Measurements from ENCODE around the gene NACA2.
"Not testable (repeated sequence)": the region's sequence is repeated elsewhere in the genome, so short reads cannot be mapped to it uniquely, and the experiment has no call there.

The NACA2 gene

DNA sequence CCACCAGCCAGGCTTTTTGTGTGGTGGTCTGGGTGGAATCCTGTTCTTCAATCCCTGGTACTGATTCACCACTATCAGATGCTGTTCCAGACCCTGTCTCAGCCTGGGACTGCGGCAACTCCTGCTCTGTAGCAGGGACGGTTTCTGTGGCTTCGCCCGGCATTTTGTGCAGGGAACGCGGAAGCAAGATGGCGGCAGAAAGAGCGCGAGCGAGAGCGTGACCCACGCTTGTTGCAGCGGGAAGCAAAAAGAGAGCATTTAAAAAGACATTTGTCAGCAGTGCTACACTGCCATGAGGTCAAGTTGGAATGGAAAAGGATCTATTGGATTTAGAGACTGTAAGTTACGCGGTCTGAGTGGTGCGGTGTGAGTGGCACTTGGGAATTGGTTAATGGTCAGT lies at the start of gene NACA2:
Gene NACA2, minus strand, starts transcription at position 202 of the 400 bp plus-strand sequence. Its CDS starts 39 bp downstream, at position 163.
- Histone ChIP-seq H3K9me3 (ENCODE audit: control insufficient read depth, low read depth, low read length) (no peaks in the 10 kb centered on the region), H3K9ac (ENCODE audit: low read length) (no peak within 1 kb of the TSS), H3K4me3 (ENCODE audit: low read length) (no peak within 1 kb of the TSS), H3K4me1 (ENCODE audit: control insufficient read depth, low read depth, low read length) (no peaks in the 10 kb centered on the region), H3K27ac (ENCODE audit: low read length) (no peak within 1 kb of the TSS), H3K27me3 (ENCODE audit: control insufficient read depth, insufficient read depth, low read length) (no peaks in the 10 kb centered on the region), H3K36me3 (ENCODE audit: control insufficient read depth, low read depth, low read length) (no peaks in the 10 kb centered on the region)

DNA sequence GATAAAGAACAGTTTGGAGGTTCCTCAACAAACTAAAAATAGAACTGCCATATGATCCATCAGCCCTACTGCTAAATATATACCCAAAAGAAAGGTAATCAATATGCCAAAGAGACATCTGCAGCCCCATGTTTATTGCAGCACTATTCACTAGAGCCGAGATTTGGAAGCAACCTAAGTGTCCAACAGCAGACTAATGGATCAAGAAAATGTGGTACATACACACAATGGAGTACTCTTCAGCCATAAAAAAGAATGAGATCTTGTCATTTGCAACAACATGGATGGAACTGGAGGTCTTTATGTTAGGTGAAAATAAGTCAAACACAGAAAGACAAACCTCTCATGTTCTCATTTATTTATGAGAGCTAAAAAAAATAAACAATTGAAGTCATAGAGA lies 48.8 kb upstream of the NACA2 start:
- no peaks in the 10 kb centered on the region for H3K27me3 ChIP-seq (ENCODE audit: control insufficient read depth, insufficient read depth, low read length)
- H3K9ac ChIP-seq (ENCODE audit: low read length): no peak overlapping the region
- H3K36me3 ChIP-seq (ENCODE audit: control insufficient read depth, low read depth, low read length): no peaks in the 10 kb centered on the region
- no peaks in the 10 kb centered on the region for H3K9me3 ChIP-seq (ENCODE audit: control insufficient read depth, low read depth, low read length)
- H3K4me3 ChIP-seq (ENCODE audit: low read length): no peak overlapping the region
- H3K4me1 ChIP-seq (ENCODE audit: control insufficient read depth, low read depth, low read length): no peaks in the 10 kb centered on the region
- H3K27ac ChIP-seq (ENCODE audit: low read length): no peak overlapping the region

DNA sequence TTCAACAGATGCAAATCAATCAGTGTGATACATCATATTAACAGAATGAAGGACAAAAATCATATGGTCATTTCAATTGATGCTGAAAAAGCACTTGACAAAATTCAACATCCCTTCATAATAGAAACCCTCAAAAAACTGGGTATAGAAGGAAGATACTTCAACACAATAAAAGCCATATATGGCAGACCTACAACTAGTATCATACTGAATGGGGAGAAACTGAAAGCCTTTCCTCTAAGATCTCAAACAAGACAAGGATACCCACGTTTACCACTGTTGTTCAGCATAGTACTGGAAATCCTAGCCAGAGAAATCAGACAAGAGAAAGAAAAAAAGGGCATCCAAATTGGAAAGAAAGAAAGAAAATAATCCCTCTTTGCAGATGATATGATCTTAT lies 47.1 kb upstream of the NACA2 start:
- H3K4me3 ChIP-seq (ENCODE audit: low read length): no peak overlapping the region

DNA sequence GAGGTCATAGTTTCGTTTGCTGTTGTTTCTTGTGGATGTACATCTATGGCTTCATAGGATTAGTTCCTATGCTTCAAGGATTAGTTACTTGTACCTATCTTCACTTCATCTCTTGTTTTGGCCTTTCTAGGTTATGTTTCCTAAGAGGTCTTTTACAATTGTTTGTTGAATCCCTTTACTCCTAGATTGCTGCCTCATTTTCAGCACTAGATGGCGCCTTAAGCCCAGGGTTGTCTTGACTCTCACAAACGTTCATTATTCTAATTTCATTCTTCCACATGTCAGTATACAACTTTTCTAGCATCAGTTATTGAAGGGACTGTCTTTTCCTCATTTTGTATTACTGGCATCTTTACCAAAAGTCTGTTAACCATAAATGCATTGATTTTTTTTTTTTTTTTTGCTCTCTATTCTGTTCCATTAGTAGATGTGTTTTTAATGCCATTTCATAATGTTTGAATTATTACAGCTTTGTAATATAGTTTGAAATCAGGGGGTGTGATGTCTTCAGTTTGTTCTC lies 45.0 kb upstream of the NACA2 start:
- H3K9ac ChIP-seq (ENCODE audit: low read length): no peak overlapping the region
- H3K4me3 ChIP-seq (ENCODE audit: low read length): no peak overlapping the region
- no peak overlapping the region for H3K27ac ChIP-seq (ENCODE audit: low read length)
- no peaks in the 10 kb centered on the region for H3K4me1 ChIP-seq (ENCODE audit: control insufficient read depth, low read depth, low read length)
- H3K36me3 ChIP-seq (ENCODE audit: control insufficient read depth, low read depth, low read length): no peaks in the 10 kb centered on the region
- H3K9me3 ChIP-seq (ENCODE audit: control insufficient read depth, low read depth, low read length): no peaks in the 10 kb centered on the region
- no peaks in the 10 kb centered on the region for H3K27me3 ChIP-seq (ENCODE audit: control insufficient read depth, insufficient read depth, low read length)

More for the DNA sequence above, 47.1 kb upstream of the NACA2 start:
- Histone ChIP-seq H3K9ac (ENCODE audit: low read length) (no peak overlapping the region), H3K4me1 (ENCODE audit: control insufficient read depth, low read depth, low read length) (no peaks in the 10 kb centered on the region), H3K9me3 (ENCODE audit: control insufficient read depth, low read depth, low read length) (no peaks in the 10 kb centered on the region), H3K27ac (ENCODE audit: low read length) (no peak overlapping the region), H3K27me3 (ENCODE audit: control insufficient read depth, insufficient read depth, low read length) (no peaks in the 10 kb centered on the region), H3K36me3 (ENCODE audit: control insufficient read depth, low read depth, low read length) (no peaks in the 10 kb centered on the region)

DNA sequence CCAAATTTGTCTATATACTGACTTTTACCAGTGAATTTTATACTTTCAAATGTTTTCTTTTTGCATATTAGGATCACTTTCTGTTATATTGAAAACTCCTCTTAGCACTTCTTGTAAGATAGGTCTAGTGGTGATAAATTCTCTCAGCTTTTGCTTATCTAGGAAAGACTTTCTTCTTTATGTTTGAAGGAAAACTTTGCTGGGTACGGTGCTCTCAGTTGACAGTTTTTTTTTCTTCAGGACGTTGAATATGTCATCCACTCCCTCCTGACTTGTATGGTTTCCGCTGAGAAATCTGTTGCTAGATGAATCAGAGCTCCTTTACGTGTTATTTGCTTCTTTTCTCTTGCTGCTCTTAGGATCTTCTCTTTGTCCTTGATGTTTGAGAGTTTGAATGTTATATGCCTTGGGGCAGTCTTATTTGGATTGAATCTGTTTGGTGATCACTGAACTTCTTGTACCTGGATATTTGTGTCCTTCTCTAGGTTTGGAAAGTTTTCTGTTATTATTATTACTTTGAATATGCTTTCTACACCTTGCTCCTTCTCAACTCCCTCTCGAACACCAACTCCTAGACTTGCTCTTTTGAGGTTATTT lies 44.0 kb upstream of the NACA2 start:
- no peaks in the 10 kb centered on the region for H3K9me3 ChIP-seq (ENCODE audit: control insufficient read depth, low read depth, low read length)
- H3K4me1 ChIP-seq (ENCODE audit: control insufficient read depth, low read depth, low read length): no peaks in the 10 kb centered on the region
- H3K36me3 ChIP-seq (ENCODE audit: control insufficient read depth, low read depth, low read length): no peaks in the 10 kb centered on the region
- no peak overlapping the region for H3K4me3 ChIP-seq (ENCODE audit: low read length)
- no peaks in the 10 kb centered on the region for H3K27me3 ChIP-seq (ENCODE audit: control insufficient read depth, insufficient read depth, low read length)
- no peak overlapping the region for H3K27ac ChIP-seq (ENCODE audit: low read length)
- no peak overlapping the region for H3K9ac ChIP-seq (ENCODE audit: low read length)

DNA sequence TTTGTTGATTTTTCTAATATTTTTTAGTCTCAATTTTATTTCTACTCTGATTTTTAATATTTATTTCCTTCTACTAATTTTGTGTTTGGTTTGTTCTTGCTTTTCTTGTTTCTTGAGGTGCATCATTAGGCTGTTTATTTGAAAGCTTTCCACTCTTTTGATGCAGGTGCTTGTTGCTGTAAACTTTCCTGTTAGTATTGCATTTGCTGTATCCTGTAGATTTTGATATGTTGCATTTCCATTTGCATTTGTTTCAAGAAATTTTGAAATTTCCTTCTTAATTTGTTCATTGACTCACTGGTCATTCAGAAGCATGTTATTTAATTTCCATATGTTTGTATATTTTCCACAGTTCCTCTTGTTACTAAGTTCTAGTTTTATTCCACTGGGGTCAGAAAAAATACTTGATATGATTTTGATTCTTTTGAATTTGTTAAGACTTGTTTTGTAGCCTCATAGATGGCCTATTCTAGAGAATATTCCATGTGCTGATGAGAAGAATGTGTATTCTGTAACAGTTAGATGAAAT lies 43.1 kb upstream of the NACA2 start:
- Histone ChIP-seq H3K27ac (ENCODE audit: low read length) (no peak overlapping the region), H3K4me3 (ENCODE audit: low read length) (no peak overlapping the region), H3K4me1 (ENCODE audit: control insufficient read depth, low read depth, low read length) (no peaks in the 10 kb centered on the region), H3K9me3 (ENCODE audit: control insufficient read depth, low read depth, low read length) (no peaks in the 10 kb centered on the region), H3K27me3 (ENCODE audit: control insufficient read depth, insufficient read depth, low read length) (no peaks in the 10 kb centered on the region), H3K36me3 (ENCODE audit: control insufficient read depth, low read depth, low read length) (no peaks in the 10 kb centered on the region), H3K9ac (ENCODE audit: low read length) (no peak overlapping the region)

DNA sequence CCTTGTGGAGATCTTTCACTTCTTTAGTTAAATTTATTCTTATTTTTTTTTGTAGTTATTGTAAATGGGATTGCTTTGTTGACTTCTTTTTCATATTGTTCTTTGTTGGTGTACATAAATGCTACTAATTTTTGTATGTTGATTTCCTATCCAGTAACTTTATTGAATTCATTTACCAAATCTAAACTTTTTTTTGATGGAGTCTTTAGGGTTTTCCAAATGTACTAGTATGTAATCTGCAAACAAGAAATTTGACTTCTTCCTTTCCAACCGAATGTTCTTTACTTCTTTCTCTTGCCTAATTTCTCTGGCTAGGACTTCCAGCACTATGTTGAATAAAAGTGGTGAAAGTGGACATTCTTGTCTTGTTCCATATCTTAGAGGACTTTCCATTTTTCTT lies 41.8 kb upstream of the NACA2 start:
- Histone ChIP-seq H3K36me3 (ENCODE audit: control insufficient read depth, low read depth, low read length) (no peaks in the 10 kb centered on the region), H3K4me3 (ENCODE audit: low read length) (no peak overlapping the region), H3K9me3 (ENCODE audit: control insufficient read depth, low read depth, low read length) (no peaks in the 10 kb centered on the region), H3K4me1 (ENCODE audit: control insufficient read depth, low read depth, low read length) (peaks cover under 1% of the 10 kb centered on the region), H3K27me3 (ENCODE audit: control insufficient read depth, insufficient read depth, low read length) (no peaks in the 10 kb centered on the region), H3K9ac (ENCODE audit: low read length) (no peak overlapping the region), H3K27ac (ENCODE audit: low read length) (no peak overlapping the region)

DNA sequence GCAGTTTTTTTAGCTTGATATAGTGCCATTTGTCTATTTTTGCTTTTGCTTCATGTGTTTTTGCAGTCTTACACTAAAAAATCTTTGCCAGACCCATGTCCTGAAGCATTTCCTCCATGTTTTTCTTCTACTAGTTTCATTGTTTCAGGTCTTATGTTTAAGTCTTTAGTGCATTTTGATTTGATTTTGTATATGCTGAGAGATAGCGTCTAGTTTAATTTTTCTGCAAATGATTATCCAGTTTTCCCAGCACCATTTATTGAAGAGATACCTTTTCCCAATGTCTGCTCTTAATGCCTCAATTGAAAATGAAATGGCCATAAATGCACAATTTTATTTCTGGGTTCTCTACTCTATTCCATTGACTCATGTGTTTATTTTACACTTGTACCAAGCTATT lies 40.8 kb upstream of the NACA2 start:
- no peaks in the 10 kb centered on the region for H3K36me3 ChIP-seq (ENCODE audit: control insufficient read depth, low read depth, low read length)
- peaks cover 5% of the 10 kb centered on the region for H3K4me1 ChIP-seq (ENCODE audit: control insufficient read depth, low read depth, low read length)
- H3K9ac ChIP-seq (ENCODE audit: low read length): no peak overlapping the region
- H3K9me3 ChIP-seq (ENCODE audit: control insufficient read depth, low read depth, low read length): no peaks in the 10 kb centered on the region
- no peak overlapping the region for H3K27ac ChIP-seq (ENCODE audit: low read length)
- no peaks in the 10 kb centered on the region for H3K27me3 ChIP-seq (ENCODE audit: control insufficient read depth, insufficient read depth, low read length)
- no peak overlapping the region for H3K4me3 ChIP-seq (ENCODE audit: low read length)

DNA sequence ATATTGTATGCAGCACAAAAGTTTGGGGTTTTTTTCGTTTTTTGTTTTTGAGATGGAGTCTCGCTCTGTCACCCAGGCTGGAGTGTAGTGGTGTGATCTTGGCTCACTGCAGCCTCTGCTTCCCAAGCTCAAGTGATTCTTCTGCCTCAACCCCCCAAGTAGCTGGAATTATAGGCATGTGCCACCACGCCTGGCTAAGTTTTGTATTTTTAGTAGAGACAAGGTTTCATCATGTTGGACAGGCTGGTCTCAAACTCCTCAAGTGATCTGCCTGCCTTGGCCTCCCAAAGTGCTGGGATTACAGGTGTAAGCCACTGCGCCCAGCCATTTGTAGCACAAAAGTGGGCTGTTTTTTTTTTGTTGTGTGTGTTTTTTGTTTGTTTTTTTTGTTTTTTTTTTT lies 37.1 kb upstream of the NACA2 start:
- not testable (repeated sequence) for H3K27ac ChIP-seq (ENCODE audit: low read length); H3K4me3 ChIP-seq (ENCODE audit: low read length); H3K9ac ChIP-seq (ENCODE audit: low read length); H3K4me1 ChIP-seq (ENCODE audit: control insufficient read depth, low read depth, low read length); H3K27me3 ChIP-seq (ENCODE audit: control insufficient read depth, insufficient read depth, low read length); H3K36me3 ChIP-seq (ENCODE audit: control insufficient read depth, low read depth, low read length); H3K9me3 ChIP-seq (ENCODE audit: control insufficient read depth, low read depth, low read length)

DNA sequence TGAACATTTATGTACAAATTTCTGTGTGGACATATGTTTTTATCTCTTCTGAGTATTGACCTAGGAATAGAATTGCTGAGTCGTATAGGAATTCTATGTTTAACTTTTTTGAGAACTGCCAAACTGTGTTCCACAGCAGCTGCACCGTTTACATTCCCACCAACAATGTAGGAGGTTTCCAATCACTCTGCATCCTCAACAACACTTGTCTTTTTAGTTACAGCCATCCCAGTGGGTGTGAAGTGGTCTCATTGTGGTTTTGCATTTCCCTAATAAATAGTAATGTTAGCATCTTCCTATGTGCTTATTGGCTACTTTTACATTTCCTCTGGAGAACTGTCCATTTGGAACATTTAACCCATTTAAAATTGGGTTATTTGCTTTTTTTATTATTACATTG lies 36.6 kb upstream of the NACA2 start:
- Histone ChIP-seq H3K36me3 (ENCODE audit: control insufficient read depth, low read depth, low read length) (no peaks in the 10 kb centered on the region), H3K4me1 (ENCODE audit: control insufficient read depth, low read depth, low read length) (peaks cover 5% of the 10 kb centered on the region), H3K27ac (ENCODE audit: low read length) (no peak overlapping the region), H3K4me3 (ENCODE audit: low read length) (no peak overlapping the region), H3K9me3 (ENCODE audit: control insufficient read depth, low read depth, low read length) (no peaks in the 10 kb centered on the region), H3K9ac (ENCODE audit: low read length) (no peak overlapping the region), H3K27me3 (ENCODE audit: control insufficient read depth, insufficient read depth, low read length) (no peaks in the 10 kb centered on the region)

DNA sequence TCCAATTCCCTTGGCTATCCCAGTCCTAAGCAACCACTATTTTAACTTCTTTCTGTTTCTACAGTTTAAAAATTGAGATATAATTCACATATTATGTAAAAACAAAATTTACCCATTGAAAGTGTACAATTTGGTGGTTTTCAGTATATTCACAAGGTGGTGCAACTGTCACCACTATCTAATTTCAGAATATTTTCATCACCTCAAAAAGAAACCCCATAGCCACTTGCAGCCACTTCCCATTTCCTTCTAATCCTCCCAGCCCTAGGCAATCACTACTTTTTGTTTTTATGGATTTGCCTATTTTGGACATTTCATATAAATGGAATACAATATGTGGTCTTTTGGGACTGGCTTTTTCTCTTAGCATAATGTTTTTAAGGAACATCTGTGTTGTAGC lies 36.1 kb upstream of the NACA2 start:
- Histone ChIP-seq H3K4me3 (ENCODE audit: low read length) (no peak overlapping the region), H3K36me3 (ENCODE audit: control insufficient read depth, low read depth, low read length) (no peaks in the 10 kb centered on the region), H3K9ac (ENCODE audit: low read length) (no peak overlapping the region), H3K27me3 (ENCODE audit: control insufficient read depth, insufficient read depth, low read length) (no peaks in the 10 kb centered on the region), H3K27ac (ENCODE audit: low read length) (no peak overlapping the region), H3K4me1 (ENCODE audit: control insufficient read depth, low read depth, low read length) (peaks cover 5% of the 10 kb centered on the region), H3K9me3 (ENCODE audit: control insufficient read depth, low read depth, low read length) (no peaks in the 10 kb centered on the region)

DNA sequence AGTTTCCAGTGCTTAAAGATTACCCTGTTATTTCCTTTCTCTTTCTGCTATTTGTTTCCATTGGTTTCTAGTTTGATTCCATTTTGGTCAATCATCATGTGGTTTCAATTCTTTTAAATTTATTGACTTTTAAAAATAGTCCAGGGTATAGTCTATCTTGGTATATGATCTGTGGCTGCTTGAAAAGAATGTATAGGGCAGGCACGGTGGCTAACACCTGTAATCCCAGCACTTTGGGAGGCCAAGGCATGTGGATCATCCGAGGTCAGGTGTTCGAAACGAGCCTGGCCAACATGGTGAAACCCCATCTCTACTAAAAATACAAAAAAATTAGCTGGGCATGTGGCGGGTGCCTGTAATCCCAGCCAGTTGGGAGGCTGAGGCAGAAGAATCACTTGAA lies 34.5 kb upstream of the NACA2 start:
- H3K27me3 ChIP-seq (ENCODE audit: control insufficient read depth, insufficient read depth, low read length): no peaks in the 10 kb centered on the region

More for the DNA sequence above, 34.5 kb upstream of the NACA2 start:
- Histone ChIP-seq H3K9ac (ENCODE audit: low read length) (no peak overlapping the region), H3K4me1 (ENCODE audit: control insufficient read depth, low read depth, low read length) (peaks cover 5% of the 10 kb centered on the region), H3K36me3 (ENCODE audit: control insufficient read depth, low read depth, low read length) (no peaks in the 10 kb centered on the region), H3K4me3 (ENCODE audit: low read length) (no peak overlapping the region), H3K27ac (ENCODE audit: low read length) (no peak overlapping the region), H3K9me3 (ENCODE audit: control insufficient read depth, low read depth, low read length) (peaks cover 3% of the 10 kb centered on the region)

Data from iPS-18a (cell line).